Transverse colon (tissue), 4 donors: ENCODE measurements around the gene CPNE4.

Source experiments
- CTCF ChIP-seq, 5 experiments: fragments of 200-600 bp in 3 of 5; fragments of 450-650 bp in 2 of 5; sonication (generic) in 3 of 5; IDR thresholded peaks; 1 replicate in 2 of 5; 2 replicates in 3 of 5; pipeline ENCODE4 v1.5.1; 2016 to 2017; ENCODE audit warnings: antibody characterized with exemption in 5 of 5, inconsistent platforms in 3 of 5, mild to moderate bottlenecking in 2 of 5, moderate library complexity in 1 of 5
- POLR2A ChIP-seq: fragments of 450-650 bp; IDR thresholded peaks from one replicate; pipeline ENCODE4 v1.6.1; 2016; ENCODE audit warnings: antibody characterized with exemption, mild to moderate bottlenecking, moderate library complexity
- POLR2AphosphoS5 ChIP-seq, 3 donors: sonication (generic); formaldehyde crosslinking; IDR thresholded peaks; one replicate each; pipeline ENCODE4 v1.6.1; 2016; ENCODE audit warnings: antibody characterized with exemption in 3 of 3

GRCh38 chr3:132064114-132064513 lies 29.3 kb upstream of the CPNE4 start:
- TF ChIP-seq POLR2A (no peak), CTCF (IDR thresholded peaks at IDR 0.05) (no peak), POLR2AphosphoS5 (IDR thresholded peaks at IDR 0.05) (no peak)
